Liver (tissue), 3 donors: ENCODE data around the gene CPT1A.

Source experiments
- ATF3 ChIP-seq: IDR thresholded peaks from 2 replicates; pipeline ENCODE4 v1.6.1; 2016; ENCODE audit warnings: antibody characterized with exemption
- GABPA ChIP-seq, 2 donors: IDR thresholded peaks in 1 of 2; conservative IDR thresholded peaks in 1 of 2; 2 replicates each; pipeline ENCODE4 v1.6.1; 2016; ENCODE audit warnings: antibody characterized with exemption in 2 of 2, mild to moderate bottlenecking in 1 of 2, moderate library complexity in 1 of 2
- JUND ChIP-seq, 2 donors: IDR thresholded peaks; 2 replicates each; pipeline ENCODE4 v1.6.1; 2016; ENCODE audit warnings: antibody characterized with exemption in 2 of 2
- REST ChIP-seq: IDR thresholded peaks from 2 replicates; pipeline ENCODE4 v1.6.1; 2016; ENCODE audit warnings: antibody characterized with exemption, mild to moderate bottlenecking
- RXRA ChIP-seq, 2 donors: IDR thresholded peaks; 2 replicates each; pipeline ENCODE4 v1.6.1; 2017 to 2018; ENCODE audit warnings: antibody characterized with exemption in 2 of 2, mild to moderate bottlenecking in 1 of 2
- SP1 ChIP-seq: IDR thresholded peaks from 2 replicates; pipeline ENCODE4 v1.6.1; 2018; ENCODE audit warnings: antibody characterized with exemption, mild to moderate bottlenecking
- TAF1 ChIP-seq: conservative IDR thresholded peaks from 2 replicates; pipeline ENCODE4 v1.6.1; 2016; ENCODE audit warnings: antibody characterized with exemption, mild to moderate bottlenecking
- YY1 ChIP-seq: IDR thresholded peaks from 2 replicates; pipeline ENCODE4 v1.6.1; 2016; ENCODE audit warnings: antibody characterized with exemption, mild to moderate bottlenecking
- ZBTB33 ChIP-seq: IDR thresholded peaks from 2 replicates; pipeline ENCODE4 v1.6.1; 2016; ENCODE audit warnings: antibody characterized with exemption
- TF ChIP-seq, protein P1 (sequence below): fragments of 150-350 bp; IDR thresholded peaks from 2 replicates; pipeline ENCODE4 v1.5.1; 2017; ENCODE audit warnings: improper control_type of control experiment, low read depth, low read length; ENCODE audit not compliant: missing input control
- TF ChIP-seq, protein P2 (sequence below): IDR thresholded peaks from 2 replicates; pipeline ENCODE4 v1.6.1; 2016; ENCODE audit warnings: antibody characterized with exemption
- donor health status: healthy.
- donor health status: healthy.

- TF ChIP-seq YY1 = no peak
- TF ChIP-seq, protein P1, sequence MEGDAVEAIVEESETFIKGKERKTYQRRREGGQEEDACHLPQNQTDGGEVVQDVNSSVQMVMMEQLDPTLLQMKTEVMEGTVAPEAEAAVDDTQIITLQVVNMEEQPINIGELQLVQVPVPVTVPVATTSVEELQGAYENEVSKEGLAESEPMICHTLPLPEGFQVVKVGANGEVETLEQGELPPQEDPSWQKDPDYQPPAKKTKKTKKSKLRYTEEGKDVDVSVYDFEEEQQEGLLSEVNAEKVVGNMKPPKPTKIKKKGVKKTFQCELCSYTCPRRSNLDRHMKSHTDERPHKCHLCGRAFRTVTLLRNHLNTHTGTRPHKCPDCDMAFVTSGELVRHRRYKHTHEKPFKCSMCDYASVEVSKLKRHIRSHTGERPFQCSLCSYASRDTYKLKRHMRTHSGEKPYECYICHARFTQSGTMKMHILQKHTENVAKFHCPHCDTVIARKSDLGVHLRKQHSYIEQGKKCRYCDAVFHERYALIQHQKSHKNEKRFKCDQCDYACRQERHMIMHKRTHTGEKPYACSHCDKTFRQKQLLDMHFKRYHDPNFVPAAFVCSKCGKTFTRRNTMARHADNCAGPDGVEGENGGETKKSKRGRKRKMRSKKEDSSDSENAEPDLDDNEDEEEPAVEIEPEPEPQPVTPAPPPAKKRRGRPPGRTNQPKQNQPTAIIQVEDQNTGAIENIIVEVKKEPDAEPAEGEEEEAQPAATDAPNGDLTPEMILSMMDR = no peak
- TF ChIP-seq, protein P2, sequence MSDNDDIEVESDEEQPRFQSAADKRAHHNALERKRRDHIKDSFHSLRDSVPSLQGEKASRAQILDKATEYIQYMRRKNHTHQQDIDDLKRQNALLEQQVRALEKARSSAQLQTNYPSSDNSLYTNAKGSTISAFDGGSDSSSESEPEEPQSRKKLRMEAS = no peak
- no peak for TF ChIP-seq GABPA (IDR thresholded peaks at IDR 0.05 in 1 of 2, conservative IDR thresholded peaks at IDR 0.05 in 1 of 2)
- no peak for TF ChIP-seq RXRA (IDR thresholded peaks at IDR 0.05)
- no peak for TF ChIP-seq ZBTB33
- TF ChIP-seq TAF1 = no peak
- no peak for TF ChIP-seq REST
- TF ChIP-seq JUND (IDR thresholded peaks at IDR 0.05) = no peak
- TF ChIP-seq SP1 = no peak
- no peak for TF ChIP-seq ATF3
Observed at GRCh38 chr11:68748061-68748460, 93.7 kb downstream of the CPT1A start.
